IMR-90 (cell line): Measurements from ENCODE around the gene INPP5D. TPM values are rescaled to one million over a fixed set of nuclear protein-coding genes. Genes with fewer than 3 reads are reported as not detected.

Source experiments
- ATAC-seq: fragments of 200-7000 bp; cut with Tn5 transposase; 2 replicates; pipeline ENCODE4 v1.9.1; 2020; ENCODE audit warnings: low read depth, mild to moderate bottlenecking, moderate library complexity
- BruUV-seq: library from RNA; stranded (reverse); fragments of 400-500 nt; replicated peaks from 2 replicates; lab custom pipeline; 2021; lab: Mats Ljungman, UMichigan
- CTCF ChIA-PET: fragments of 300-600 bp; formaldehyde crosslinking; extraction: SDS; loops from one replicate; lab custom pipeline; 2021; ENCODE audit warnings: antibody characterized with exemption; lab: Yijun Ruan, JAX
- POLR2A ChIA-PET: fragments of 300-600 bp; sonication (Branson Sonifier 250); formaldehyde crosslinking; loops from one replicate; lab custom pipeline; 2022; ENCODE audit warnings: antibody characterized with exemption; ENCODE audit not compliant: unreplicated experiment; lab: Charles Lee
- DNase-seq: peaks from one replicate; pipeline ENCODE4 v3.0.0; 2013
- H2AFZ ChIP-seq: replicated peaks from 2 replicates; pipeline ENCODE3; 2013; ENCODE audit warnings: low read length, mild to moderate bottlenecking; ENCODE audit not compliant: poor library complexity
- H2AK5ac ChIP-seq: 2 replicates; pipeline ENCODE4 v1.6.1; 2013; ENCODE audit warnings: low read depth, low read length, inconsistent platforms
- H2AK9ac ChIP-seq: replicated peaks from 2 replicates; pipeline ENCODE3; 2013; ENCODE audit warnings: mild to moderate bottlenecking, low read depth, low read length, moderate library complexity; ENCODE audit not compliant: poor library complexity
- H2BK120ac ChIP-seq: 2 replicates; pipeline ENCODE4 v1.6.1; 2013; ENCODE audit warnings: low read depth, low read length, inconsistent platforms
- H2BK15ac ChIP-seq: 3 replicates; pipeline ENCODE4 v1.6.1; 2013; ENCODE audit warnings: low read depth, low read length, inconsistent platforms
- H2BK20ac ChIP-seq: 2 replicates; pipeline ENCODE4 v1.6.1; 2013; ENCODE audit warnings: low read depth, mild to moderate bottlenecking, inconsistent platforms, low read length, moderate library complexity
- H2BK5ac ChIP-seq: 2 replicates; pipeline ENCODE4 v1.6.1; 2013; ENCODE audit warnings: mild to moderate bottlenecking, low read depth, low read length, inconsistent platforms; ENCODE audit not compliant: poor library complexity, severe bottlenecking
- H3K14ac ChIP-seq: replicated peaks from 2 replicates; pipeline ENCODE4 v1.6.1; 2013; ENCODE audit warnings: low read depth, low read length, inconsistent platforms
- H3K18ac ChIP-seq: 2 replicates; pipeline ENCODE4 v1.6.1; 2013; ENCODE audit warnings: low read depth, low read length, control low read depth
- H3K23ac ChIP-seq: 2 replicates; pipeline ENCODE4 v1.6.1; 2013; ENCODE audit warnings: low read depth, low read length, inconsistent platforms
- H3K27ac ChIP-seq: 2 replicates; pipeline ENCODE4 v1.5.1; 2013; ENCODE audit warnings: mild to moderate bottlenecking, control low read depth, low read length; ENCODE audit not compliant: insufficient read depth
- H3K27me3 ChIP-seq: 2 replicates; pipeline ENCODE4 v1.6.1; 2013; ENCODE audit warnings: low read length; ENCODE audit not compliant: control insufficient read depth, insufficient read depth
- H3K36me3 ChIP-seq: 2 replicates; pipeline ENCODE4 v1.6.1; 2013; ENCODE audit warnings: low read length, mixed read lengths; ENCODE audit not compliant: control insufficient read depth, insufficient read depth
- H3K4ac ChIP-seq: 2 replicates; pipeline ENCODE4 v1.6.1; 2013; ENCODE audit warnings: low read depth, low read length, inconsistent platforms
- H3K4me1 ChIP-seq: 2 replicates; pipeline ENCODE4 v1.6.1; 2013; ENCODE audit warnings: low read length, mixed read lengths; ENCODE audit not compliant: control insufficient read depth, insufficient read depth
- H3K4me2 ChIP-seq: 2 replicates; pipeline ENCODE4 v1.6.1; 2013; ENCODE audit warnings: low read depth, mild to moderate bottlenecking, control low read depth, low read length, moderate library complexity
- H3K4me3 ChIP-seq: 2 replicates; pipeline ENCODE4 v1.5.1; 2013; ENCODE audit warnings: low read depth, mild to moderate bottlenecking, control low read depth, low read length, moderate library complexity; ENCODE audit not compliant: insufficient read depth
- H3K56ac ChIP-seq: 2 replicates; pipeline ENCODE4 v1.6.1; 2013; ENCODE audit warnings: low read length, inconsistent platforms; ENCODE audit not compliant: insufficient read depth; ENCODE audit errors: extremely low read depth
- H3K79me1 ChIP-seq, 2 experiments: 2 replicates each; pipeline ENCODE4 v1.6.1; 2013; ENCODE audit warnings: low read length in 2 of 2, inconsistent platforms in 1 of 2, low read depth in 1 of 2
- H3K9ac ChIP-seq: 2 replicates; pipeline ENCODE4 v1.6.1; 2013; ENCODE audit warnings: low read depth, low read length, control low read depth
- H3K9me1 ChIP-seq: 2 replicates; pipeline ENCODE4 v1.6.1; 2013; ENCODE audit warnings: low read length, inconsistent platforms; ENCODE audit not compliant: insufficient read depth
- H3K9me3 ChIP-seq: 2 replicates; pipeline ENCODE4 v1.6.1; 2013; ENCODE audit warnings: low read length; ENCODE audit not compliant: control insufficient read depth, insufficient read depth
- H4K20me1 ChIP-seq: 2 replicates; pipeline ENCODE4 v1.6.1; 2013; ENCODE audit warnings: low read length, inconsistent platforms; ENCODE audit not compliant: insufficient read depth
- H4K5ac ChIP-seq: 2 replicates; pipeline ENCODE4 v1.6.1; 2013; ENCODE audit warnings: mild to moderate bottlenecking, low read depth, low read length, control low read depth
- H4K8ac ChIP-seq, 2 experiments: 2 replicates each; pipeline ENCODE4 v1.6.1; 2013; ENCODE audit warnings: low read depth in 2 of 2, low read length in 2 of 2, control low read depth in 1 of 2, inconsistent platforms in 1 of 2
- H4K91ac ChIP-seq: 2 replicates; pipeline ENCODE4 v1.6.1; 2013; ENCODE audit warnings: low read depth, low read length, inconsistent platforms; ENCODE audit not compliant: insufficient read depth
- CEBPB ChIP-seq: IDR thresholded peaks from 2 replicates; pipeline ENCODE4 v1.6.1; 2012; ENCODE audit warnings: low read depth, low read length, improper control_type of control experiment
- CHD1 ChIP-seq: IDR thresholded peaks from 2 replicates; pipeline ENCODE4 v1.6.1; 2012; ENCODE audit warnings: low read depth, low read length, improper control_type of control experiment
- CTCF ChIP-seq: conservative IDR thresholded peaks from 2 replicates; pipeline ENCODE4 v1.5.1; 2012; ENCODE audit warnings: mild to moderate bottlenecking, low read depth, low read length, improper control_type of control experiment
- FOS ChIP-seq: fragments of 150-350 bp; IDR thresholded peaks from 2 replicates; pipeline ENCODE4 v1.6.1; 2016; ENCODE audit warnings: low read depth, low read length
- MAZ ChIP-seq: IDR thresholded peaks from 2 replicates; pipeline ENCODE4 v1.6.1; 2012; ENCODE audit warnings: low read depth, mild to moderate bottlenecking, low read length, improper control_type of control experiment, moderate library complexity, borderline replicate concordance
- MXI1 ChIP-seq: IDR thresholded peaks from 2 replicates; pipeline ENCODE4 v1.6.1; 2012; ENCODE audit warnings: low read depth, mild to moderate bottlenecking, low read length, moderate library complexity, borderline replicate concordance
- NFE2L2 ChIP-seq: fragments of 150-350 bp; IDR thresholded peaks from 2 replicates; pipeline ENCODE4 v1.6.1; 2016; ENCODE audit warnings: low read depth, mild to moderate bottlenecking, low read length
- POLR2A ChIP-seq: IDR thresholded peaks from 2 replicates; pipeline ENCODE4 v1.6.1; 2012; ENCODE audit warnings: mild to moderate bottlenecking, low read depth, low read length
- RAD21 ChIP-seq: IDR thresholded peaks from 2 replicates; pipeline ENCODE4 v1.6.1; 2012; ENCODE audit warnings: low read length, improper control_type of control experiment
- RCOR1 ChIP-seq: IDR thresholded peaks from 2 replicates; pipeline ENCODE4 v1.6.1; 2012; ENCODE audit warnings: mild to moderate bottlenecking, low read length, improper control_type of control experiment; ENCODE audit not compliant: insufficient replicate concordance
- RFX5 ChIP-seq: IDR thresholded peaks from 2 replicates; pipeline ENCODE4 v1.8.0; 2012; ENCODE audit warnings: low read depth, mild to moderate bottlenecking, low read length, moderate library complexity
- SMC3 ChIP-seq: fragments of 150-350 bp; IDR thresholded peaks from 2 replicates; pipeline ENCODE4 v1.6.1; 2016; ENCODE audit warnings: low read depth, mild to moderate bottlenecking, antibody characterized with exemption, low read length, moderate library complexity
- WGBS, 2 experiments: methylation state at CpG; one replicate each; pipeline versions ENCODE4 v1.1.5 to v1.1.7; 2013; ENCODE audit warnings: missing lambda C conversion rate in 2 of 2; ENCODE audit not compliant: insufficient read length in 1 of 2; ENCODE audit errors: extremely low coverage in 2 of 2; 5-methylcytosine and 5-hydroxymethylcytosine counted together
- dilution Hi-C: fragments of 300-500 bp; cut with HindIII; formaldehyde crosslinking; loops from one replicate; pipeline ENCODE4 v1.14.3; 2018; ENCODE audit warnings: low sequenced_read_pairs; ENCODE audit not compliant: unreplicated experiment
- in situ Hi-C: fragments of 300-500 bp; cut with MboI; formaldehyde crosslinking; loops from 3 replicates; pipeline ENCODE4 v1.14.3; 2019; ENCODE audit warnings: low sequenced_read_pairs, inconsistent platforms, mixed read lengths
- intact Hi-C: fragments of 100-400 bp; cut with micrococcal nuclease; formaldehyde crosslinking; loops from 2 replicates; pipeline ENCODE4 v1.10.0; 2022
- polyA plus RNA-seq, 3 experiments: library from polyadenylated mRNA; depleted of rRNA; stranded (reverse); fragments of >200 nt; gene quantifications; 2 replicates each; pipeline ENCODE4 v1.2.3, GENCODE V29; 2012; ENCODE audit warnings: low replicate concordance in 1 of 3
- total RNA-seq: library from RNA; depleted of rRNA; stranded (reverse); fragments of >200 nt; gene quantifications from 2 replicates; pipeline ENCODE4 v1.2.3, GENCODE V29; 2012
- TF ChIP-seq, protein P1 (sequence below): fragments of 150-350 bp; IDR thresholded peaks from 2 replicates; pipeline ENCODE4 v1.6.1; 2017; ENCODE audit warnings: mild to moderate bottlenecking, antibody characterized with exemption, low read length, low read depth
- TF ChIP-seq, protein P2 (sequence below): fragments of 150-350 bp; IDR thresholded peaks from 2 replicates; pipeline ENCODE4 v1.6.1; 2016; ENCODE audit warnings: low read depth, mild to moderate bottlenecking, low read length, moderate library complexity, borderline replicate concordance

Gene INPP5D
- total and polyA plus RNA-seq, 2 of the 4 experiments (the other 2 are of a cell fraction), result 0.18 to 0.29 TPM

- Histone ChIP-seq H3K4me1 (peaks cover 4% of the 10 kb centered on the region; the same call in 1 of the 2 replicates), H2BK120ac (no peak overlapping the region), H2BK5ac (no peak overlapping the region), H3K79me1 (no peaks in the 10 kb centered on the region), H4K8ac (no peak overlapping the region), H3K14ac (no peak overlapping the region), H3K56ac (no peak overlapping the region), H2AFZ (no peak overlapping the region), H3K23ac (no peak overlapping the region), H4K20me1 (no peaks in the 10 kb centered on the region), H3K36me3 (no peaks in the 10 kb centered on the region), H3K4ac (no peak overlapping the region), H2BK15ac (no peak overlapping the region), H3K4me2 (no peak overlapping the region), H3K27me3 (no peaks in the 10 kb centered on the region; the same call in 1 of the 2 replicates), H3K18ac (no peak overlapping the region), H3K9ac (no peak overlapping the region), H3K9me1 (no peaks in the 10 kb centered on the region), H3K27ac (no peak overlapping the region), H2BK20ac (no peak overlapping the region), H3K9me3 (no peaks in the 10 kb centered on the region), H4K5ac (no peak overlapping the region), H3K4me3 (no peak overlapping the region), H4K91ac (no peak overlapping the region), H2AK9ac (no peak overlapping the region), H2AK5ac (no peak overlapping the region)
- ChIA-PET POLR2A (no interaction called here), CTCF (interaction anchor here (0.6 kb wide), 1 partner anchor 41 kb away, joined by 3 read pairs; no protein-coding TSS in a partner anchor)
- TF ChIP-seq RCOR1 (no peak), RAD21 (no peak), CEBPB (no peak), SMC3 (no peak), POLR2A (no peak), MAZ (no peak), CTCF (no peak), MXI1 (no peak), RFX5 (no peak), FOS (no peak), NFE2L2 (no peak), CHD1 (no peak)
- TF ChIP-seq, protein P1, sequence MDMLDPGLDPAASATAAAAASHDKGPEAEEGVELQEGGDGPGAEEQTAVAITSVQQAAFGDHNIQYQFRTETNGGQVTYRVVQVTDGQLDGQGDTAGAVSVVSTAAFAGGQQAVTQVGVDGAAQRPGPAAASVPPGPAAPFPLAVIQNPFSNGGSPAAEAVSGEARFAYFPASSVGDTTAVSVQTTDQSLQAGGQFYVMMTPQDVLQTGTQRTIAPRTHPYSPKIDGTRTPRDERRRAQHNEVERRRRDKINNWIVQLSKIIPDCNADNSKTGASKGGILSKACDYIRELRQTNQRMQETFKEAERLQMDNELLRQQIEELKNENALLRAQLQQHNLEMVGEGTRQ, result no peak
- TF ChIP-seq, protein P2, sequence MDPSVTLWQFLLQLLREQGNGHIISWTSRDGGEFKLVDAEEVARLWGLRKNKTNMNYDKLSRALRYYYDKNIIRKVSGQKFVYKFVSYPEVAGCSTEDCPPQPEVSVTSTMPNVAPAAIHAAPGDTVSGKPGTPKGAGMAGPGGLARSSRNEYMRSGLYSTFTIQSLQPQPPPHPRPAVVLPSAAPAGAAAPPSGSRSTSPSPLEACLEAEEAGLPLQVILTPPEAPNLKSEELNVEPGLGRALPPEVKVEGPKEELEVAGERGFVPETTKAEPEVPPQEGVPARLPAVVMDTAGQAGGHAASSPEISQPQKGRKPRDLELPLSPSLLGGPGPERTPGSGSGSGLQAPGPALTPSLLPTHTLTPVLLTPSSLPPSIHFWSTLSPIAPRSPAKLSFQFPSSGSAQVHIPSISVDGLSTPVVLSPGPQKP, result no peak
- in situ Hi-C loops, result no loop called here
- no TSS peak for BruUV-seq
- 64% methylated on average over 4 of the region's 13 CpGs; no CpG with 5 or more reads in 1 of the 2 experiments for WGBS, 2 experiments
- DNase-seq (no peak), ATAC-seq (no peak)
- intact Hi-C loops, result no loop called here
- dilution Hi-C loops, result no loop called here
These were observed 3.3 kb downstream of the INPP5D start for GRCh38 chr2:233063269-233063975.
